MG63 (cell line): ENCODE results near the gene ANKLE2. TPM values are rescaled to one million over a fixed set of nuclear protein-coding genes. Genes with fewer than 3 reads are reported as not detected.
"Not testable (repeated sequence)": the region's sequence is repeated elsewhere in the genome, so short reads cannot be mapped to it uniquely, and the experiment has no call there.

Source experiments
- DNase-seq: peaks from one replicate; pipeline ENCODE4 v3.0.0-alpha.2; 2020
- H3K27me3 ChIP-seq: fragments of 250-450 bp; sonication (Bioruptor Pico); 2 replicates; pipeline ENCODE4 v1.5.1; 2020; ENCODE audit warnings: mild to moderate bottlenecking, moderate library complexity
- H3K36me3 ChIP-seq: fragments of 250-450 bp; sonication (Bioruptor Pico); 2 replicates; pipeline ENCODE4 v1.5.1; 2020; ENCODE audit warnings: mild to moderate bottlenecking, moderate library complexity
- H3K4me3 ChIP-seq: fragments of 250-450 bp; sonication (Bioruptor Pico); 2 replicates; pipeline ENCODE4 v1.5.1; 2020; ENCODE audit warnings: mild to moderate bottlenecking, moderate library complexity
- H3K9me3 ChIP-seq: fragments of 250-450 bp; sonication (Bioruptor Pico); 2 replicates; pipeline ENCODE4 v1.5.1; 2020; ENCODE audit warnings: mild to moderate bottlenecking, moderate library complexity
- total RNA-seq: library from RNA; depleted of rRNA; stranded (reverse); fragments of >200 nt; shearing (Covaris generic); gene quantifications from 2 replicates; pipeline ENCODE4 v1.2.3, GENCODE V29; 2014; ENCODE audit warnings: low replicate concordance

The ANKLE2 gene
- total RNA-seq, 1 experiment from 2014 or later, result 63.0 TPM

GRCh38 chr12:132717531-132718387, 43.9 kb downstream of the ANKLE2 start:
- no peak for DNase-seq
- H3K27me3 ChIP-seq, result no peaks in the 10 kb centered on the region
- peaks cover 85% of the 10 kb centered on the region for H3K36me3 ChIP-seq
- H3K9me3 ChIP-seq, result no peaks in the 10 kb centered on the region
- H3K4me3 ChIP-seq, result no peak overlapping the region

DNA sequence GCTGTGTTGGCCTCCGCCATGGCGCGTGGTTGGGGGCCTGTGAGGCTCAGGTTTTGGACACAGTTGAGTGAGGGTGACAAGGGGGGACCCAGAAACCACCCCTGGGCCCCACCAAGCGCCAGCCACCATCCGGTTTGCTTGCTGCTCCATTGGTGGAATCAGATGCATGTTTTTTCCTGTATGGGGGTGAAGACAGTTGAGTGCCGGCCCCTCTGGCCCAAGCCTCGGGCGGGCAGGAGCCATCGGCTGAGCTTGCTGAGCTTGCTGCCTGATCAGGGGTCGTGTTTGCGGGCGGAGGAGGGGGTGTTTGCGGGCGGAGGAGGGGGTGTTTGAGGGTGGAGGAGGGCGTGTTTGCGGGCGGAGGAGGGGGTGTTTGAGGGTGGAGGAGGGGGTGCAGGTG, 44.6 kb downstream of the ANKLE2 start:
- Histone ChIP-seq H3K9me3 (no peaks in the 10 kb centered on the region), H3K4me3 (no peak overlapping the region), H3K36me3 (peaks cover 78% of the 10 kb centered on the region), H3K27me3 (no peaks in the 10 kb centered on the region)
- DNase-seq, result no peak

DNA sequence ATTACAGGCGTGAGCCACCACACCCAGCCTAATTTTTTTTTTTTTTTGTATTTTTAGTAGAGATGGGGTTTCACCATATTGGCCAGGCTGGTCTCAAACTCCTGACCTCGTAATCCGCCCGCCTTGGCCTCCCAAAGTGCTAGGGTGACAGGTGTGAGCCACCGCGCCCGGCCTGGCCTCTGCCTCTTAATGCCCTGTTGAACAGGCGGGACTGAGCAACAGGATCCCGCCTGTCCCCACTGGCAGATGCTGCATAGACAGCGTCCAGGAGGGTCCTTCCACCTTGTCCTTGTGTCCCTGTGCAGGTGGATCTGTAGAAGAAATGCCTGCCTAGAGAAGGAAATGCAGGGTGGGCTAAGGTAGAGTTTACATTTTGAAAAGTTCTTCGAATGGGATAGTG, 45.3 kb downstream of the ANKLE2 start:
- Histone ChIP-seq H3K27me3 (no peaks in the 10 kb centered on the region), H3K4me3 (no peak overlapping the region), H3K36me3 (peaks cover 72% of the 10 kb centered on the region), H3K9me3 (no peaks in the 10 kb centered on the region)
- DNase-seq, result no peak

DNA sequence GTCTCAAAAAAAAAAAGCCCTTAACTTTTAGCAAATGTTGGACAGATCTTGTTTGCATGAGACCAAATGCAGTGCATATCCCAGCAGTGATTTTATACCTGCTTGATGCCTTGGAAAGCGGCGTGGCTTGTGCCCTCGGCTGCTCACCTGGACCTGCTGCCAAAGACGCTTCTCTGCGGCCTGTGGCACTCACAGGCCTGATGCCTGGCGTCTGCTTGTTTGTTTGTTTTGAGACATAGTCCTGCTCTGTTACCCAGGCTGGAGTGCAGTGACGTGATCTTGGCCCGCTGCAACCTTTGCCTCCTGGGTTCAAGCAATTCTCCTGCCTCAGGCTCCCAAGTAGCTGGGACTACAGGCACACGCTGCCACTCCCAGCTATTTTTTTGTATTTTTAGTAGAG, 45.8 kb downstream of the ANKLE2 start:
- Histone ChIP-seq H3K36me3 (peaks cover 67% of the 10 kb centered on the region), H3K9me3 (no peaks in the 10 kb centered on the region), H3K4me3 (no peak overlapping the region), H3K27me3 (no peaks in the 10 kb centered on the region)
- no peak for DNase-seq

DNA sequence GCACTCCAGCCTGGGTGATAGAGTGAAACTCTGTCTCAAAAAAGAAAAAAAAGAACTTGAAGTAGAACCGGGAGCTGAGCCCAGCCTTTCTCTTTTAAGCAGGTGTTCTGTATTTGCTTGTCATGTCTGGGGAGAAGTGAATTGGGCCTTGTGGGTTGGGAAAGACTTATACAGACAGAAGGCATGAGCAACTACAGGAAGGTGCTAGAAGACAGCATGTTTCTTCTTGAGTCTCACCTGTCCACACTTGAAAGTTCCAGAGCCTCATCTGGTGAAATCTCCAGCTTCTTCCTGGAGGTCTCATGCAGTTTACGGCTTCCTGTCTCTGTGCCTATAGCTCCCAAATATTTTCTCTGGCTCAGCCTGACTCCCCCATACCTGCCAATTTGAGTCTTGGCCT, 48.5 kb downstream of the ANKLE2 start:
- H3K9me3 ChIP-seq, result no peaks in the 10 kb centered on the region
- no peak for DNase-seq
- H3K27me3 ChIP-seq, result no peaks in the 10 kb centered on the region
- peaks cover 58% of the 10 kb centered on the region for H3K36me3 ChIP-seq
- H3K4me3 ChIP-seq, result no peak overlapping the region

- peak; percentile 49 for DNase-seq
- H3K9me3 ChIP-seq, result no peaks in the 10 kb centered on the region
- no peaks in the 10 kb centered on the region for H3K27me3 ChIP-seq
- H3K4me3 ChIP-seq, result peak overlapping the region; percentile 97
- peaks cover 43% of the 10 kb centered on the region for H3K36me3 ChIP-seq
Observed at GRCh38 chr12:132711080-132711843, 50.4 kb downstream of the ANKLE2 start.

DNA sequence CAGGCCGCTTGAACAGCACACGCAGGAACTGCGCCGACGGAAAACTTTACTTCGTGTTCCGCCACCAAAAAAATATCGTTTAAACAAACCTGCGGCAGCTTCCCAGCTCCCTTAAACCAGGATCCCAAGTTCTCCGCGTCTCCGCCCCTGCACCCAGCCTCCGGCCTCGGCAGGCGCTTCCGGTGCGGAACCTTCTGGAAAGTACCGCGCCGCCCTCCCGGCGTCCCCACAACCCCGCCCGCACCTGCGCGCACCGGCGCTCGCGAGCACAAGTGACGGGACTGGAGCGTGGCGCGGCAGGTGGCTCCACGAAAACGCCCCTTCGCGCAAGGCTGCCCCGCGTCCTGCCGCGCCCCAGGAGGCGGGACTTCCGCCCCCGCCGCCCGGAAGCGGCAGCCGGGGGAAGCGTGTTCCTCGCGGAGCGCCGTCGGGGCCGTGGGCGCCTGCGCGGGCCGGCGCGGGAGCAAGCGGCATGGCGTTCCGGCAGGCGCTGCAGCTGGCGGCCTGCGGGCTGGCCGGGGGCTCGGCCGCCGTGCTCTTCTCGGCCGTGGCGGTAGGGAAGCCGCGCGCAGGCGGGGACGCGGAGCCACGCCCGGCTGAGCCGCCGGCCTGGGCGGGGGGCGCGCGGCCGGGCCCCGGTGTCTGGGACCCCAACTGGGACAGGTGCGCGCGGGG, 51.1 kb downstream of the ANKLE2 start, which contains the start of gene PGAM5:
Gene PGAM5, plus strand, starts transcription at position 438 of the 675 bp plus-strand sequence. Its CDS starts 35 bp downstream, at position 473.
- Histone ChIP-seq H3K9me3 (no peaks in the 10 kb centered on the region), H3K4me3 (peak within 1 kb of the TSS; percentile 97), H3K36me3 (peaks cover 43% of the 10 kb centered on the region), H3K27me3 (no peaks in the 10 kb centered on the region)
- DNase-seq, result peak; percentile 87

DNA sequence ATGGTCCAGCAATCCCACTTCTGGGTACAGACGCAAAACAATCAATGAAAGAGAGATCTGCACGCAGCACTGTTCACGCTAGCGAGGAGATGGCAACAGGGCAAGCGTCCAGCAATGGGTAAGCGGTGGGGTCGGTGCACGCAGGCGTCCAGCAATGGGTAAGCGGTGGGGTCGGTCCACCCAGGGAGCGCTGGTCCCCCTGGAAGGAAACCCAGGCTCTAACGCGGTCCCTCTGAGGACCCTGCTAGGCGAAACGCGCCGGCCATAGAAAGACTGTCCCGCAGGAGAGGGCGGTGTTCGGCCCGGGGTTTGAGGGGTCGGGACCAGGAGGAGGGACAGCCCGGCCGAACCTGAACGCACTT, 51.6 kb downstream of the ANKLE2 start:
- no peaks in the 10 kb centered on the region for H3K27me3 ChIP-seq
- peak overlapping the region; percentile 97 for H3K4me3 ChIP-seq
- peaks cover 41% of the 10 kb centered on the region for H3K36me3 ChIP-seq
- H3K9me3 ChIP-seq, result no peaks in the 10 kb centered on the region
- DNase-seq, result peak; percentile 45

DNA sequence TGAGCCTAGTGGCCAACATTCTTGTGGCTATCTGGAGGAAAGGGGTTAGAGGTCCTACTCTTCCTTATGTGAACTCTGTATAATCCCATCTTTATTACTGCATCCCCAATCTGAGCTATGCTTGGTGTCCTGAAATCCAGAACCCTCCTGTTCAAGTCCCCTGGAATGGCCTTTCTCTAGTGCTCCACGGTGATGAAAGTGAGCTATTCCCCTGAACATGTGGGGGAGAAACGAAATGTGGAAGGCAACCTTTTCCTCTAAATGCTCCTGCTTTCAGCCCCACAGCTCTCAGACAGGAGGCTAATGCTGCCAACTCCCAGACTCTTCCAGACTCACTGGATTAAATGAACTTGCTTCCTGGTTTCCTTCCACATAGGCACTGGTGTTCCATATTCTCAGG, 53.5 kb downstream of the ANKLE2 start:
- no peak overlapping the region for H3K4me3 ChIP-seq

DNA sequence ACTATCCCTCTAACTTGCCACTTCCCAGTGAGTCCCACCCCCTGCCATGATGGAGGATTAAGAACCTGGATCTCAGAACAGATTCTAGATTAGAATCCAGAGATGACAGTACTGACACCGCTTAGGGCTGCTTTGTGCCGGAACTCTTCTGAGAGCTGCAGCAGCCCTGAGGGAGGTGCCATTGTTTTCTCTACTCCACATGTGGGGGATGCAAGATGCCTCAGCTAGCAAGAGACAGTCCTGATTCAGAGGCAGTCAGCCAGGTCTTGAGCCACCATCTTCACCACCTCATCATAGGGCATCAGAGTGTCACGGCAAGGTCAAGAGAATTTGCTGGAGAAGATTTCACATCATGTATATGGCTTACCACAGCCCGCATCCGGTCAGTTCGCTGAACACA, 54.4 kb downstream of the ANKLE2 start:
- Histone ChIP-seq H3K4me3 (no peak overlapping the region), H3K36me3 (peaks cover 45% of the 10 kb centered on the region), H3K27me3 (no peaks in the 10 kb centered on the region), H3K9me3 (no peaks in the 10 kb centered on the region)
- no peak for DNase-seq

More for the DNA sequence above, 53.5 kb downstream of the ANKLE2 start:
- Histone ChIP-seq H3K9me3 (no peaks in the 10 kb centered on the region), H3K27me3 (no peaks in the 10 kb centered on the region), H3K36me3 (peaks cover 41% of the 10 kb centered on the region)
- DNase-seq, result no peak

- no peak overlapping the region for H3K4me3 ChIP-seq
- H3K27me3 ChIP-seq, result no peaks in the 10 kb centered on the region
- H3K36me3 ChIP-seq, result peaks cover 66% of the 10 kb centered on the region
- H3K9me3 ChIP-seq, result no peaks in the 10 kb centered on the region
- DNase-seq, result no peak
Observed at GRCh38 chr12:132703641-132704040, 58.0 kb downstream of the ANKLE2 start.

GRCh38 chr12:132702640-132703039, 59.0 kb downstream of the ANKLE2 start:
- Histone ChIP-seq H3K9me3 (no peaks in the 10 kb centered on the region), H3K36me3 (peaks cover 72% of the 10 kb centered on the region), H3K27me3 (no peaks in the 10 kb centered on the region), H3K4me3 (no peak overlapping the region)
- no peak for DNase-seq

GRCh38 chr12:132700212-132700822, 61.3 kb downstream of the ANKLE2 start:
- Histone ChIP-seq H3K9me3 (no peaks in the 10 kb centered on the region), H3K36me3 (peaks cover 86% of the 10 kb centered on the region), H3K4me3 (no peak overlapping the region), H3K27me3 (no peaks in the 10 kb centered on the region)
- DNase-seq, result no peak

- peaks cover 67% of the 10 kb centered on the region for H3K36me3 ChIP-seq
- no peaks in the 10 kb centered on the region for H3K27me3 ChIP-seq
- DNase-seq, result no peak
Observed at GRCh38 chr12:132698341-132698740, 63.3 kb downstream of the ANKLE2 start.

GRCh38 chr12:132695431-132695830, 66.2 kb downstream of the ANKLE2 start:
- no peaks in the 10 kb centered on the region for H3K27me3 ChIP-seq
- DNase-seq, result no peak
- H3K4me3 ChIP-seq, result no peak overlapping the region
- H3K36me3 ChIP-seq, result peaks cover 56% of the 10 kb centered on the region
- no peaks in the 10 kb centered on the region for H3K9me3 ChIP-seq

More at GRCh38 chr12:132698341-132698740, 63.3 kb downstream of the ANKLE2 start:
- Histone ChIP-seq H3K4me3 (no peak overlapping the region), H3K9me3 (no peaks in the 10 kb centered on the region)

- not testable (repeated sequence) for DNase-seq
Observed at GRCh38 chr12:132694888-132695287, 66.7 kb downstream of the ANKLE2 start.

DNA sequence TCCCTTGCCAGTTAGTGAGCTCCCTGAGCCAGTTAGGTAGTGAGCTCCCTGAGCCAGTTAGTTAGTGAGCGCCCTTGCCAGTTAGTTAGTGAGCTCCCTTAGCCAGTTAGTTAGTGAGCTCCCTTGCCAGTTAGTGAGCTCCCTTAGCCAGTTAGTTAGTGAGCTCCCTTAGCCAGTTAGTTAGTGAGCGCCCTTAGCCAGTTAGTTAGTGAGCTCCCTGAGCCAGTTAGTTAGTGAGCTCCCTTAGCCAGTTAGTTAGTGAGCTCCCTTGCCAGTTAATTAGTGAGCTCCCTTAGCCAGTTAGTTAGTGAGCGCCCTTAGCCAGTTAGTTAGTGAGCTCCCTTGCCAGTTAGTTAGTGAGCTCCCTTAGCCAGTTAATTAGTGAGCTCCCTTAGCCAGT, 69.6 kb downstream of the ANKLE2 start:
- H3K36me3 ChIP-seq, result peaks cover 37% of the 10 kb centered on the region
- not testable (repeated sequence) for DNase-seq, H3K9me3 ChIP-seq, H3K4me3 ChIP-seq, H3K27me3 ChIP-seq

More at GRCh38 chr12:132694888-132695287, 66.7 kb downstream of the ANKLE2 start:
- H3K36me3 ChIP-seq, result peaks cover 58% of the 10 kb centered on the region
- H3K9me3 ChIP-seq, H3K4me3 ChIP-seq, H3K27me3 ChIP-seq: not testable (repeated sequence)
